Measurements from ENCODE around the gene TMEM187.
"Not testable (repeated sequence)": the region's sequence is repeated elsewhere in the genome, so short reads cannot be mapped to it uniquely, and the experiment has no call there.

The TMEM187 gene

DNA sequence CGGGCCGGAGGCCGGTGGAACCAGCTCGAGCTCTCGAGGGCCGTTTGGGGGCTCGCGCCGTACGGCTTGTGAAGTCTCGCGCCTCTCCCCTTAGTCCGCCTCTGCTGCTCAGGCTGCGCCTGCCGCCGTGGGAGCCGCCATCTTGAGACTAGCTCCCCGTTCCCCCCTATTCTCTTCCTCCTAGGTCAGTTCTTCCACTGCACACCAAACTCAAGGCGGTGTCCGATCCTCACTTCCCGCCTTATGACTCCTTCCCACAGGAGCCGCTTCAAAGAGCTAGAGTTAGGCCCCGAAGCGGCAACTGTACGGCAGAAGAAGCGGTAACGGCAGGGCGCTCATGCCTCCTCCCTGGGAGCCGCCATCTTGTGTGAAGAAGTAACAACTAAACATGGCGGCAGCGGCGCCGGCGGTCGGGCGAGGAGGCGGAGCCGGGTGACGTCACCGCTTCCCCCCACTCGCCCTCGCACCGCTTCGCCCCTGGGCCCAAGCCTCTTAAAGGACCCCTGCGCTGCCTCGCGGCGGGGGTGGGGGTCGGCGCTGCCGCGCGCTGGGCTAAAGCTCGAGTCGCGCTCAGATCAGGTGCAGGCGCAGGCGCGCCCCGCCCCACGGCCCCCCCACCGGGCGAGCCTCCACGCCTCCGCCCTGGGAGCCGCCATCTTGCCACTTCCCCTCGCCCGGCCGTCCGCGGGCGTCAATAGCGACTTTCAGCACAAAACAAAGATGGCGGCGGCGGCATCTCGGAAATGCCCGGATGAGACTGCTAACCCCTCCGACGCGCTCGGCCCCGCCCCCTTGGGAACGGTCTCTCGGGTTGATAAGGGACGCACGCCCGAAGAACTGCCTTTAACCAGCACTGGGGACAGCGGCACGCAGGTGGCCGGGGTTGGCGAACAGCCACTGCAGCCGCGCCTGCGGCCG, 845 bp upstream of the TMEM187 start, which contains the start of gene HCFC1:
HCFC1 (minus strand) TSS at position 369 of the 918 bp plus-strand sequence. CDS start 978 bp downstream, outside the sequence.
- peak; percentile 69 to 86 (median 79) for DNase-seq (ENCODE audit: low read depth in 3 of 3)

DNA sequence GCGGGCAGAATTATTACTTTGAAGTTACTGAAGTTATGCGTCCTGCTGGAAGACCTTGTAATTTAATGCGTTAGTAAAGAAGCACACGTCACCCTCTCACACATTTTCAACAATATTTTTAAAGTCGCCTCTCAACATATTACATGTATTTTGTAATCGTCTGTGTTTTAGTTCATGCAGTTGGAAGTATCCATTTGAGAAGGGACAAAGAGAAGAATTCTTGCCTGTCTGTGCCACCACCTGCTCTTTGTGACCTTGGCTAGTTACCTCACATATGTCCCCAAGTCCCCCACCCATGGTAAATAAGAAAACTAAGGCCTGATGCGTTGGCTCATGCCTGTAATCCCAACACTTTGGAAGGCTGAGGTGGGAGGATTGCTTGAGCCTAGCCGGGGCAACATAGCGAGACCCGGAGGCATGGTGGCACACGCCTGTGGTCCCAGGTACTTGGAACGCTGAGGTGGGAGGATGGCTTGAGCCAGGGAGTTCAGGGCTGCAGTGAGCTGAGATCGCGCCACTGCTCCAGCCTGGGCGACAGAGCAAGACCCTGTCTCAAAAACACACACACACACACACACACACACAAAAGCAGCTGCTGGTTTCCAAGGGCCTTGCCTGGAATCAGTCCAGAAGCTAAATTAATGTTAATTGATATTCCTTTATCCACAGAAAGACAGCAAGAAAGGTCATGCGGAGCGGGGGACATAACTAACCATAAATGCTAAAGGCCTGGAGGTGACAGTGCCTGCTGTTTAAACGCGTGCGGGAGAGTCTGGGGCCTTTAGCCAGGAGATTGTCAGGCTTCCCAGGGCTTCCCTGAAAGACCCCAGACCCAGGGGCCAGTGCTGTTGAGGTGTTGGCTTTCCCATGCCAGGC, 811 bp downstream of the TMEM187 start:
- no peak for DNase-seq (ENCODE audit: low read depth in 3 of 3)

DNA sequence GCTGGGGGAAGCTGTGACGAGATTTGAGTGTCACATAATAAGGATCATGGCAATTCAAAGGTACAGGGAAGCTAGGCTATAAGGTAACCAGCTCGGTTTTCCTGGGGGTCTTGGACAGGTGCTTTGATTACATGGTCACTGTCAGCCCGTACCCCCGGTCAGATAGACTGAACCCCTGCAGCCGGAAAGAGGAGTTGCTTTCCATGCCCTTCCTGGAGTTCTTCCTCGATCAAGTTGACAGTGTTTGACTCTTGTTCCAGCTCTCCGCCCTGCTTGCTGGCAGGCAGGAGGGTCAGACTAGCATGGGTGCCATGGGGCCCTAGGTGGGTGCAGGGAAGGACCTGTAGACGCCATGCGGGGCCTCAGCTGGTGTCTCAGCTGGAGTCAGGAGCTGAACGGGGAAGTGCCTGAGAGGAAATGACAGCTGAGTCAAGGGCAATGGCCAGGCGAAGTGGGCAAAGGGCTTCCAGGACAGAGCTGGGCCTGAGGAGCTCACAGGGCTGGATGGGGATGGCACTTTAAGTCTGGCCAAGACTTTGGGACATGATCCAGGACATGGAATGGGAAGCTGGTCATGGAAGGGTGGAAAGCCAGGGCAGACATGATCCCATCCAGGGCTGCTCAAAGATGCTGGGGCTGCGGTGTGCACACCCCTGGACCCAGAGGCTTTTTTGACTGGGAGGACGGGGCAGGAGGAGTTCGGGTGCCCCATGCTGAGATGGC, 1.6 kb downstream of the TMEM187 start:
- DNase-seq (ENCODE audit: low read depth in 3 of 3) = no peak

DNA sequence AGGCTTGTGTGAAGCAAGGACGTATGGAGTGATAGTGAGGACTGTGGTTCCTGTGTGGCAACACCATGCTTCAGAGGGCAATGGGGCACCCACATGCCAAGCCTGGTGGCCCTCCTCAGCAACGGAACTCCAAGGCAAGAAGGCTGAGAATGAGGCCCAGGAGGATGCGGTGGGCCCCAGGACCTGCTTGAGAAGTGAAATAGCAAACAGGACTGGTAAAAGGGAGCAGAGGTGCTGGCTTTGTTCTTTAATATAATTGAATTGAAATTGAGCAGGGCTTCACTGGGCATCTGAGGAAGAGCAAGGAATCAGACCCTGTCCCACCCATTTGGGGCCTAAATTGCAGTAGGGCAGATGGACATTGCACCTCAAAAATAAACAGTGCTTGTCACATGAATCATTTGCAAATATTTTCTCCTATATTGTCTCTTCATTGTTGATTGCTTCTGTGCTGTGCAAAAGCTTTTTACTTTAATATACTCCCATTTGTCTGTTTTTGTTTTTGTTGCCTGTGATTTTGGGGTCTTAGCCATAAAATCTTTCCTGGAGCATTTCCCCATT, 2.3 kb downstream of the TMEM187 start:
- DNase-seq (ENCODE audit: low read depth in 3 of 3) = no peak

DNA sequence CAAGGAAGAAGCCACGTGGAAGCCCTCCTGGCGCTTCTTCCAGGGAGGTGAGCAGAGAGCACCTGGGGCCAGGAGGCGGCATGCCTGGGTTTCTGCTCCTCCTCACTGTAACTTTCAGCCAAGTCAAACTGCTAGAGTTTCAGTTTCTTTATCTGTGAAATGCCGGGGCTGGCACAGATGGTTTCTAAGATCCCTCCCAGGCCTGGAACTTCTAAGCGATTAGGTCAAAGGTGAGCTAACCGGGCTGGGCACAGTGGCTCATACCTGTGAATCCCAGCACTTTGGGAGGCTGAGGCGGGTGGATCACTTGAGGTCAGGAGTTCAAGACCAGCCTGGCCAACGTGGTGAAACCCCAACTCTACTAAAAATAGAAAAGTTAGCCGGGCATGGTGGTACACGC, 7.8 kb downstream of the TMEM187 start:
- DNase-seq (ENCODE audit: low read depth in 3 of 3) = not testable (repeated sequence)

DNA sequence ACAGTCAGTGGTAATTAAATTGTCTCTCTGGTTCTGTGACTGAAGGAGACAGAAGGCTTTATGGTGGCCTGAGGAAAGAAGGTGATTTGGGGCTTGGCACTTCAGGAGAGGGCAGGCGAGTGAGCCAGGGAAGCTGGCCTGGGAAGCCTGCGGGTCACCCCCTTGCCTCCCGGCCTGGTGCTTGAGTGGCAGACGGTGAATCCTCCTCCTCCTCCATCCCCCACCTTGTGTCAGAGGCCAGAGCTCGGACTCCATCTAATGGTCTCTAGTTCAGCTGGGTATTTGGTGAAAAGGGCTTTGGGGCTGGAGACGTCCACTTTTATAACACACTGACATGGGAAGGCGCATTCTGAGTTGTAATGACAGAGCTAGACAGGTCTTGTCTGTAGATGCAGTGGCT, 8.7 kb downstream of the TMEM187 start:
- no peak for DNase-seq (ENCODE audit: low read depth in 3 of 3)

DNA sequence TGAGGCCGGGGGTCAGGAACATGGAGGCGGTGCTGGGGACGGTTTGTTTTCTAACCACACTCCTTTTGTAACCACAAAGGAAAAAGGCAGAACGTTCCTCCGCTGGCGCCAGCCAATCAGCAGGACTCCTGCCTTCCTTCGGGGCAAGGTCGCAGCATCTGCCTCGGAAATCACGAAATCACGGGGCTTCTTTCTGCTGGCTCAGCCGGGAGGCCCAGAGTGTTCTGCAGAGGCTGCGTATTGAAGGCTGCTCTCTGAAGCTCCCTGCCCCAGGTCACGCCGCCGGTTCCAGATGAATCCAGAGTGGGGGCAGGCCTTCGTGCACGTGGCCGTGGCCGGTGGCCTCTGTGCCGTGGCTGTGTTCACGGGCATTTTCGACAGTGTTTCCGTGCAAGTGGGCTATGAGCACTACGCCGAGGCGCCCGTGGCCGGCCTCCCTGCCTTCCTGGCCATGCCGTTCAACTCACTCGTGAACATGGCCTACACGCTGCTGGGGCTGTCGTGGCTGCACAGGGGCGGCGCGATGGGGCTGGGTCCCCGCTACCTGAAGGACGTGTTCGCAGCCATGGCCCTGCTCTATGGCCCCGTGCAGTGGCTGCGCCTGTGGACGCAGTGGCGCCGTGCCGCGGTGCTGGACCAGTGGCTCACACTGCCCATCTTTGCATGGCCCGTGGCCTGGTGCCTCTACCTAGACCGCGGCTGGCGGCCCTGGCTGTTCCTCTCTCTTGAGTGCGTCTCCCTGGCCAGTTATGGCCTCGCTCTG, 9.4 kb downstream of the TMEM187 start:
- peak in 1 of 3 experiments; percentile 75 for DNase-seq (ENCODE audit: low read depth in 3 of 3)

DNA sequence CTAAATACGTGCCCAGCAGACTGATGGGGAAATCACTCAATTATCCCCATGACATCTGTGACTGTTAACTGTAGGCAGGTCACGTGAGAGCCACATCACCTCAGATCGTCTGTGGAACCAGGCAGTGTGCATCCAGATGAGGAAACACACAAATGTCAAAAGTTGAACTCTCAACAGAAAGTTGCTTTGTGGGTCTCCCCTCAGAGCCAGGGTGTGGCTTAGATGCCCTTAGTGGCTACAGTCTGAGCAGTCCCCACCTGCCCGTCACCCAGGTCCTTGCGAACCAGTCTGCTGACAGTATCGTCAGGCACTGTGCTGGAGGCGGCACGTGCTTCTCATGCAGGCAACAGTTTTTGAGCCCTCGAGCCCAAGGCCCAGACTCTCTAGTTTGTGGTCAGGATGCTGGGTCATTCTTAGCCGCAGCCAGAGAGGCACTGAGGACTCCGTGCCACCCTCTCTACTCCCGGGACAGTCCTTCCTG, 10.8 kb downstream of the TMEM187 start:
- DNase-seq (ENCODE audit: low read depth in 3 of 3) = no peak

DNA sequence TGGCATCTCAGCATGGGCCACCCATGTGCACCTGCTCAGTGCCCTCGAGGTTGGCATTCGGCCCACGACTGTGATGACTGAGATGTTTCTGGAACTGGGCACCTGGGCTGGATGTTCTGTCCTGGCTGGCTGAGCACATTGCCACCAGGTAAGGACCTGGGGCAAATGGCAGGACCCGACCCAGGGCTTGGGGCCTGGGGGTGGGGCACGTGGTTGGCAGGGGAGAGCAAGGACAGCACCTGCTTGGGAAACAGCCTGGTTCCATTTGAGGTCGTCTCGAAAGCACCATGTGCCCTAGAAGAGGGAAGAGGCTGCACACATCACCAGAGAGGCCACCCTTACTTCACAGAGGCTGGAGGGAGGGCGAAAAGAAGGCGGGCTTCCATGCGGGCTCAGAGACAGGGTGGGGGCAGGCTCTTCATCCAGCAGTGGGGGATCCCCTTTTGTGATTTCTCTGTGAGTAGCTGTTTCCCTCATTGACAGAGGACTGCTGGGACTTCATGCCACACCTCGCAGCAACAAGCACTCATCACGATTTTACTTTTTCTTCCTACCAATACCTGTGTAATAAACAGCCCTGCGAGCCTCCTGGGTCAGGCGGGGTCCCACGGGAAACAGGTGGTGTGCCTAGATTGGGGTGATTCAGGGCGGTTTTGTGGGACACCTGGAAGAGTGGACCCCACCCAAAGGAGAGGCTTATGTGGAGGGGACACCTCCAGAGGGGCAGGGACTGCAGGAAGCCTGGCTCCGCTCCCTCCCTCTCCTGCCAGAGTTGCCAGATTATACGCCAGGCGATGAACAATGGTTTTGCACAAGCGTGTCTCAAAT, 12.0 kb downstream of the TMEM187 start:
- peak in 1 of 3 experiments; percentile 57 for DNase-seq (ENCODE audit: low read depth in 3 of 3)

DNA sequence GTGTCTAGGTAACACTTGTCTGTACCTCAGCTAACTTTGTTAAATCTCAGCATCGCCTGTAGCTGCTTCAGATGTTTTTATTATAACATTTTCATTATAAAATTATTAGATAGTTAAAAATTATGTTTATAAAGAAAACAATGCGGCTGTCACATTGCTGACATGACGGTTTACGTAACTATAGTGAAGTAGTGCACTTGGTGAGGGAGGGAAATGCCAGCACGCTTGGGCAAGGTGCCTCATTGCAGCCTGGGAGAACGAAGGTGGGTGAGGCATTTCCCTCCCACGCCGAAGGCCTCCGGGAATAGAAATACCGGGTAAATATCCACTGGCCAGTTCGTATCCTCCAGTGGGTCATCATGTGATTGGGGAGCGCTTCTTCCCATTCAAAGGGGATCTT, 15.9 kb downstream of the TMEM187 start:
- no peak for DNase-seq (ENCODE audit: low read depth in 3 of 3)

DNA sequence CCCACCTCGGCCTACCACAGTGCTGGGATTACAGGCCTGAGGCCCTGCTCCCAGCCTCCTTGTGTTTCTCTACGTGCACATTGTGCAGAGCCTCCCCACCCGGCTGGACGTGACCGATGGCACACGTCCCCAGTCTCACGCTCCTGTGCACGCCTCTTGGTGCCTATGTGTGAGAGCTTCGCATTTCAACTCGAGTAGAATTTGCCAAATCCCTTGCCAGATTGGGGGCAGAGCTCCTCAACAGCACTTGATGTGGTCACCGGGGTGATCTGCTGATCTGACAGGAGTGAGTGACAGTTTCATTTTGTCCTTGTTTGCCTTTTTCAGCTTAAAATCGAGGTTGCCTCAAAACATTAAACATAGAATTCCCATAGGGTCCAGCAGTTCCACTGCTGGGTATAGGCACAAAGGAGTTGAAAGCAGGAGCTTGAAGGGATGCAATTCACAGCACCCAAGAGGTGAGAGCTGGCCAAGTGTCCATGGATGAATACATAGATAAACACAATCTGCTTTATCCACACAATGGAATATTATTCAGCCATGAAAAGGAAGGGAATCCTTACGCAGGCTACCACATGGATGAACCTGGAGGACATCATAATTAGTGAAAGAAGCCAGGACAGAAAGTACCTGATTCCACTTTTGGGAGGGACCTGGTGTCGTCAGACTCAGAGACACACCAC, 17.6 kb downstream of the TMEM187 start:
- DNase-seq (ENCODE audit: low read depth in 3 of 3) = no peak

DNA sequence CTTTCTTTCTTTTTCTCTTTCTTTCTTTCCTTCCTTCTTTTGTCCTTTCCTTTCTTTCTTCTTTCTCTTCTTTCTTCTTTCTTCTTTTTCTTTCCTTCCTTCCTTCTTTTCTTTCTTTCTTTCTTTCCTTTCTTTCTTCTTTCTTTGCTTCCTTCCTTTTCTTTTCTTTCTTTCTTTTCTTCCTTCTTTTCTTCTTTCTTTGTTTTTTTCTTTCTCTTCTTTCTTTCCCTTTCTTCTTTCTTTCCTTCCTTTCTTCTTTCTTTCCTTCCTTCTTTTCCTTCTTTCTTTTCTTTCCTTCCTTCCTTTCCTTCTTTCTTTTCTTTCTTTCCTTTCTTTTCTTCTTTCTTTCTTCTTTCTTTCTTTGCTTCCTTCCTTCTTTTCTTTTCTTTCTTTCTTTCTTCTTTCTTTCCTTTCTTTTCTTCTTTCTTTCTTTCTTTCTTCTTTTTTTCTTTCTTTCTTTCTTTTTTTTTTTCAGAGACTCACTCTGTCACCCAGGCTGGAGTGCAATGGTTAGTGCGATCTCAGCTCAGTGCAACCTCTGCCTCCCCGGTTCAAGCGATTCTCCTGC, 18.5 kb downstream of the TMEM187 start:
- no peak for DNase-seq (ENCODE audit: low read depth in 3 of 3)

DNA sequence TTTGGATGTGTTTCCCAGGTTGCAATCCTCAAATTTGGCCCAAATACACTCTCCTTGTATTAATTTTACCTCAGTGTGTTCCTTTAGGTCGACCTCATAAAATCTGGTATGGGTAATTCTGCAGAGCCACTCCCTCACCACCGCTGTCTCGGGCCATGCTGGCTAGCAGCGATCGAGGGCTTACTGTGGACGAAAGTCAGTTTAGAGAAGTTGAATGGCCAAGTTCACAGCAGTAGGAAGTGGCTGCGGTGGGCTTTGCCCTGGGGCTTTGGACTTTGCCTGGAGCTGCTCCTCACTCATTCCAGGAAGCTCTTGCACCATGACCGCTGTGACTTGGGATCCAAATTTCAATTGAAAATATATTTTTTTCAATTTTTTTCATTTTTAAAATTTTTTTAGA, 19.6 kb downstream of the TMEM187 start:
- DNase-seq (ENCODE audit: low read depth in 3 of 3) = no peak

DNA sequence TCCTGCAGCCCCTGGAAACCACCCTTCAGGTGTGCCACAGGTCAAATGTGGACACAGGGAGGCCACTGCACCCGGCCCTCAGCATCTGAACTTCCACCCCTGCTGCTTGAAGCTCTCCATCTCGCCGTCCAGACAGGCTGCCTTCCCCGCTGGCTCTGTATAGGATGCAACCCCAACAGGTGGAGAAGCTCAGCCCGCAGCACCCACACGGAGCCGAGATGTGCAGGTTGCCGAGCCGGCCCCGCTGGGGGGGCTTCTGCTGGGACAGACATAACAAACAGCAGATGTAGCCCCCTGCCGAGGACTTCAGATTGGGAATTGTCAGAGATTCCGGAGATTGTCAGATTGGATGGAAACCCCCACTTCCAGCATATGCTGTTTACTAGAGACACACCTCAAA, 20.5 kb downstream of the TMEM187 start:
- no peak for DNase-seq (ENCODE audit: low read depth in 3 of 3)

DNA sequence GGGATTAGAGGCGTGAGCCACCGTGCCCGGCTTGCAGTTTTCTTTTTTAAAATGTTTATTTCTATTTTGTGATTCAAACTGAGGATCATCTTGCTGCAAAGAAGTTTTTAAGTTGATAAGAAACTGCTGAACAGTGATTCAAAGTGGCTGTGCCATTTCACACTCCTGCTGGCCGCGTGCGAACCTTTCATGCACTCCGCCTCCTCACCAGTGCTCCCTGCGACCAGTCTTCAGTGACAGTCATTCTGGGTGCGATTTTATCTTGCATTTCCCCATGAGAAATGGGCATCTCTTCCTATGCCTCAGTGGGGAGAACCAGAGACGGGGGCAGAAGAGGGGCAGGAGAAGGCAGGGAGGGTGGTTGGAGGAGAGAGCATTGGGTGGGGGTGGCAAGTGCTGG, 21.4 kb downstream of the TMEM187 start:
- DNase-seq (ENCODE audit: low read depth in 3 of 3) = no peak

DNA sequence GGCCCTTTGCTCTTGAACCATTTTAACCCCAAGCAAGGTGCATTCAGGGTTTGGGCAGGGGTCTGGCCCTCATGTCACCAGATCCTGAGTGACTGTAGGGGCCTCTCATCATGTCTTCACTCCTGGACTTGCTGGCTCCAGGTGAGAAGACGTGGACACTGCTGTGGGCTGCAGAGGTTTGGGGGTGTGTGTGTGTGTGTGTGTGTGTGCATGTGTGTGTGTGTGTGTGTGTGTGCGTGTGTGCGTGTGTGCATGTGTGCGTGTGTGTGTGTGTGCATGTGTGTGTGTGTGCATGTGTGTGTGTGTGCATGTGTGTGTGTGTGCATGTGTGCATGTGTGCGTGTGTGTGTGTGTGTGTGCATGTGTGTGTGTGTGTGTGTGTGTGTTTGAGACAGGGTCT, 21.8 kb downstream of the TMEM187 start:
- DNase-seq (ENCODE audit: low read depth in 3 of 3) = not testable (repeated sequence)

DNA sequence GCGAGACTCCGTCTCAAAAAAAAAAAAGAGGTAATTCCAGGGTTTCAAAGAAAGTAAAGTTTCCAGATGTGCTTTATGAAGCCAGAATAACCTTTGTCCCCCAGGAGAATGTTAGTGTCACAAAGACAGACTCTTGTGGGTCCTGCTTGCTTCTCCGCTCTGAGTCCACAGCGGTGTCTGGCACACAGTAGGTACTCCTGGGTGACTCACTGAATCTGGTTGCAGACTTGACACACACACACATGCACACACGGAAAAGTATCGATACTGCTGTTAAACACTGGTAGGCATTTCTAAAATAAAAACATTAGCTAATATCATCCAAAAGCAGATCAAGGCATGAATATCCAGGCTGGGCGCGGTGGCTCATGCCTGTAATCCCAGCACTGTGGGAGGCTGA, 22.9 kb downstream of the TMEM187 start:
- no peak for DNase-seq (ENCODE audit: low read depth in 3 of 3)

DNA sequence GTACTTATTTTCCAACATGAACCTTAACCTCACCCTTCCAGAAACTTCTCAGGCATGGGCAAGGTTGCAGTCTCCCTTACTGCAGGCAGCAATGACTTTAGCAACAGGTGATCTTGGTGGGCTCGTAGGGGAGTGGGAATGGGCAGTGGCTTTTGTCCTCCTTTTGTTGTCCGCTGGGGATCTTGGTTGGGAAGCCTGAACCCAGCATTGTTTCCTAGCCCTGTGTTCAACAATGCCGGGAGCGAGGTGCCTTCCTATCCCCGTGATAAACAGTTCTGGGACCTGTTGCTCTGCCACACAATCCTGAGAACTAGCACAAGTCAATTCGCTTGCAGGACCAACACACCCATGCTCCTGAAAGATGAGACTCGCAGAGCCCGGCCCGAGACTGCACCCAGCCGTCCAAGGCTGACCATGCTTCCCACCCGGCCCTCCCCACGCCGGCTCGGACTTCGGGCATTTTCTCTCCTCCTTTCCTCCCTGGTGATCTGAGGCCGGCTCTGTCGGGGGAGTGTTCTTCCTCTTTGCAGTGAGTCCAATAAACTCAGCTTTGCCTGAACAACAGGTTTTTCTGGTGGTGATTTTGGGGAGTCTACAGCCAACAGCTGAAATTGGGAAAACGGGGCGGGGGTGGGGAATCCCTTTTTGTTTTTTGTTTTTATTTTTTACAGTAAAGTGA, 26.9 kb downstream of the TMEM187 start:
- DNase-seq (ENCODE audit: low read depth in 3 of 3) = no peak

Measured in stimulated activated CD4-positive, alpha-beta T cell treated with anti-CD3 and anti-CD28 coated beads, TNF-alpha, amount 100 ng/mL, for 24 hours (primary cell).